Activated CD8-positive, alpha-beta memory T cell treated with anti-CD3 and anti-CD28 coated beads, Interleukin-2, amount 50 U/mL, for 24 hours (primary cell): ENCODE data around the gene SYNE1.

Experiments used
- DNase-seq: peaks from one replicate; pipeline ENCODE4 v3.0.0-alpha.2; 2020; ENCODE audit errors: extremely low read depth

Gene SYNE1

GRCh38 chr6:152314483-152314832 lies 322.7 kb downstream of the SYNE1 start:
- DNase-seq, result no peak

- DNase-seq, result no peak
These were observed 323.4 kb downstream of the SYNE1 start for GRCh38 chr6:152313542-152314482.

GRCh38 chr6:152312434-152312833 lies 324.7 kb downstream of the SYNE1 start:
- DNase-seq, result no peak

GRCh38 chr6:152310371-152310954 lies 326.7 kb downstream of the SYNE1 start:
- no peak for DNase-seq

- DNase-seq, result peak; percentile 31
These were observed 327.5 kb downstream of the SYNE1 start for GRCh38 chr6:152309648-152310047.

- DNase-seq, result no peak
These were observed 328.2 kb downstream of the SYNE1 start for GRCh38 chr6:152309006-152309405.

- no peak for DNase-seq
These were observed 328.9 kb downstream of the SYNE1 start for GRCh38 chr6:152308306-152308705.

- DNase-seq, result no peak
These were observed 331.5 kb downstream of the SYNE1 start for GRCh38 chr6:152305672-152306071.

GRCh38 chr6:152301765-152302568 lies 335.2 kb downstream of the SYNE1 start:
- peak; percentile 66 for DNase-seq

GRCh38 chr6:152301021-152301764 lies 336.0 kb downstream of the SYNE1 start:
- DNase-seq, result no peak

- DNase-seq, result no peak
These were observed 336.6 kb downstream of the SYNE1 start for GRCh38 chr6:152300517-152300916.

GRCh38 chr6:152298848-152299735 lies 338.1 kb downstream of the SYNE1 start:
- DNase-seq, result no peak

- DNase-seq, result no peak
These were observed 339.0 kb downstream of the SYNE1 start for GRCh38 chr6:152298055-152298647.

GRCh38 chr6:152296648-152297376 lies 340.4 kb downstream of the SYNE1 start:
- no peak for DNase-seq

- no peak for DNase-seq
These were observed 341.2 kb downstream of the SYNE1 start for GRCh38 chr6:152295920-152296319.

- DNase-seq, result no peak
These were observed 341.8 kb downstream of the SYNE1 start for GRCh38 chr6:152295346-152295745.

GRCh38 chr6:152293404-152293803 lies 343.8 kb downstream of the SYNE1 start:
- DNase-seq, result no peak

- no peak for DNase-seq
These were observed 344.6 kb downstream of the SYNE1 start for GRCh38 chr6:152292555-152292954.

- no peak for DNase-seq
These were observed 346.5 kb downstream of the SYNE1 start for GRCh38 chr6:152290693-152291092.
